Stromal cell of bone marrow (primary cell): ENCODE data around the gene GRM8.
A peak's percentile ranks its signal among the peaks of the same experiment; 100 is the strongest.

Experiments used
- DNase-seq: peaks from one replicate; pipeline ENCODE4 v3.0.0-alpha.2; 2012; ENCODE audit warnings: low read depth

Gene GRM8

DNA sequence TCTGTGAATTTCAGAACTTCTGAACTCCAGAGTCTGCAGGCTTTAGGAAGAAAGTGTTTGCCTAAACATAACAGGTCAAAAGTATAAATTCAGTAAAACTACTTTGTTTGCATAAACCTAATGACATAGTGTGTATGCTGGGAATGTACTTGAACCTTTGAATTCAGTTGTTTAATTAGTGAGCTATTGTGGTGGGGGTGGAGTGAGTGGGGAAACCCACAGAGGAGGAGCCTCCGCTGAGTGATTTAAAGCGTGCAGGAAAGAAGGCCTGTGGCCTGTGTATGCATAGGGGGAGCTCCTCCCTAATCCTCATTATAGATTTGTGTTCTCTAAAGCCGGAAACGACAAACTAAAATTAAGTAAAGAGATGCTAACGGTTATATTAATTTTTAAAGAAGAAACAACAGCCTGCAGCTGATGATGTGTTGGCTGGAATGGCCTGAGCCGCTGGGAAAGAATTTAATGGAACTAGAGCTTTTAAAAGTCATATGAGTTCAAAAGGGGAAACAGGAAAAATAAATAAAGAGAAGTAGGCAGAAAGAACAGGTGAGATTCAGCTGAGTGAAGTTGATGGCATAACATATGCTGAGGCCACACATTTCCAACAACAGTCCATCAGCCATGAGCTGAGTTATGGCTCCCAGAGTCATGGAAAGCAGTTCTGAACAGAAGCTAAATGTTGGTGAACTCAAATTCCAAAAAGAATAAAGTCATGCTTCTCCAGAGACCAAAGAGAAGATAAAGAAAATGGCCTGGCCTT is 595.0 kb downstream of the GRM8 start:
- DNase-seq, result no peak

DNA sequence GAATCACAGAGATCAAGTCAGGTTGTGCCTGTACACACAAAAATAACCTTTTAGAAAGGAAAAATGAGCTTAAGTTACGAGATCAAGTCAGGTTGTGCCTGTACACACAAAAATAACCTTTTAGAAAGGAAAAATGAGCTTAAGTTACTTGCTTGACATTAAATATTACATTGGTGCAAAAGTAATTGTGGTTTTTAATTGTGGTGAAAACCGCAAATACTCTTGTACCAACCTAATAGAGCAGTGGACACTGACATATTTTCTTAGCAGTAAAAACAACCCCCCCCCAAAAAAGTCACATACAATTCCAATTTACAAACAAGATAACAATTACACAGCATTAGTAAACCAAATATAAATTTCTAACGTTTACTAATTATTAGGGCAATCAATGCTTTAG is 595.6 kb downstream of the GRM8 start:
- DNase-seq, result no peak

DNA sequence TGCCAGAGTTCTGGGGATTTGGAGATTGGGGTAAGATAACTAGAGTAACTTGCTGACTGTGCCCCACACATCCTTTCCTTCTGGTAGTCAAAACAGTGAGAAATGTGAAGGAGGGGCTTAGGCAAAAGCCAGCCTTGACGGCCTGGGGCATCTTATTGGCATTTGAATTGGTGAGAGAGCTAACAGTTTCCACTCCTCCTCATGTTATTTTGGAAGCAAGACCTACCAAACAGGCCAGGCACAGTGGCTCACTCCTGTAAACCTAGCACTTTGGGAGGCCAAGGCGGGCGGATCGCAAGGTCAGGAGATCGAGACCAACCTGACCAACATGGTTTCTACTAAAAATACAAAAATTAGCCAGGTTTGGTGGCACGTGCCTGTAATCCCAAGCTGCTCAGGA is 596.6 kb downstream of the GRM8 start:
- no peak for DNase-seq

DNA sequence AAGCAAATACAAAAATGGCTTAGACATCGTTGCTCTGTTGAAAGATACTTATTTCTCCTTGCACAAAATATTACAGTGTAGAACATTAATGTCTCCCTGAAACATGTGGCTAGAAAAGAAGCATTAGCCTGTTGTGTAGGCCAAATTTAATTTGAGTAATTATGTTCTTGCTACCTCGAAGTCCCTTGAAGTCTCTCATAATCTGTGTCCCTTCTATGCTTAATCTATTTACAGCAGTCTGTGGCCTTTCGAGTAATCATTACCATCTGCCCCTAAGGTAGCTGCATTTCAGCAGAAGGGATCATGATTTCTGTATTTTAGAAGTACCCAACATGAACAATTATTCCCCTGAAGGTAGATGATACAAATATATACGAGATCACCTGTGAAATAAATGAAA is 615.2 kb downstream of the GRM8 start:
- DNase-seq, result no peak

DNA sequence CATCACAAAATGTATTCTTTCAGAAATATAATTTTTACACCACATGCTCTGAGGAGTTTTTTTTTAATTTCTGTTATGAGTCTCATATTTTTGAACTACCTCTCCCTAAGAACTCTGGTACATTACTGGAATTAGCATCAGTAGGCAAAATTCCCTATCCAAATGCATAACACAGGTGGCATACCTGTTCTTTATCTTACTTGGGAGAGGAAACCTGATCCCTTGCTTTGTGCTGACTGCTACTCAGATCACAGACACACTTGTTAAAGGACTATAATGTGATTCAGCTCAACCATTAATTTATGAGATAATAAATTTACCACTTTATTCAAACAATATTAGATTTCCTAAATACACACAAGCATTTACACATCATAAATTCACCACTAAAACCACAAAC is 617.2 kb downstream of the GRM8 start:
- DNase-seq, result no peak

DNA sequence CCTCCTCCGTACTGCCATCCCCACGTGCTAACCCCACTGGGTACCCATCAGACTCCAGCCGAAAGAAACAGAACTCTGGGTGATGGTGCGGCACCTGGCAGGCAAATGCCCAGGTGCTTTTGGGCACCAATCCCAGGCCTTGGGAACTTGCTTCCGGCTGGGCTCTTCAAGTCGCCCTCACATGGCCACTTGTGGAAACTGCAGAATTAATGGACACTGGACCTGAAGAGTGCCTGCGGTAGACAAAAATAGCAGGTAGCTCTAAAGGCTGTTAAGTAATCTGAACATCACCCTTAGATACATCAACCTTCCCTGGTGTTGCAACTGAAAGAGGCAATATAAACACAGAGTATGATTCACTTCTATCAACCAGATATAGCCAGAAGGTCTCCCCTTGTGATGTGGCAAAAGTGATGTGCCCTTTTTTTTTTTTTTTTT is 644.4 kb downstream of the GRM8 start:
- DNase-seq, result no peak

DNA sequence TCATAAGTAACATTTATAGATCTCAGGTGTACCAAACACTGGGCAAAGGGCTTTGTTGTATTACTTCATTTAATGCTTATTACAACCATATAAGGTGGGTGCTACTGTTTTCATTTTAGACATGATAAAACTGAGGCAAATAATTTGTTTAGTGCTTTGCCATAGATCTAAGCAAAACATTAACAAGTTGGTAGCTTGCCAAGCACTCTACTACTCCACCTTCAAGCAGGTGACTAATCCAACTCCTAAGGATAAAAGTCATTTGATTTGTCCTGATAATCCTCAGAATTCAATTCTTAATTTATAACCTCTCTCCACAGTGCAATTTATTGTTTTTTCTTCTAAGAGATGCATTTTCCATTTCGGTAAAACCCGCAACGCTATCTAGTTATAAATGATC is 646.4 kb downstream of the GRM8 start:
- no peak for DNase-seq

DNA sequence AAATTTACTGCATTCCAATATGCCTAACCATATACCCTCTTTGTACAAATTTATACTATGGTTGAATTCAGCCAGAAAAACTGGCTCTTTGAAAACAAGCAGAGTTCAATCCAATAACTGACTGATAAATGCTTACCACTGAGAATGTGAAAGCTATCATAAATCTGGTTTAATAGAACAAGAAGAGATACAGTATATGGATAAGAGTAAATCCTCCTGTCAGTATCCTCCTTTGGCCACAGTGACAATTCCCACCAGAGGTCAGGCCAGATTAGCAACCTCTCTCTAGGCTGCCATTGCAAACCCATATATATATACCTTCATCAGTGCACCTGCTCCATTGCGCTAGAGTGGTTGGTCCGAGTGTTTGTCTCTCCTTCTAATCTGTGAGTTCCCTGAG is 647.2 kb downstream of the GRM8 start:
- DNase-seq, result no peak

GRCh38 chr7:126605056-126605455 is 647.7 kb downstream of the GRM8 start:
- no peak for DNase-seq

DNA sequence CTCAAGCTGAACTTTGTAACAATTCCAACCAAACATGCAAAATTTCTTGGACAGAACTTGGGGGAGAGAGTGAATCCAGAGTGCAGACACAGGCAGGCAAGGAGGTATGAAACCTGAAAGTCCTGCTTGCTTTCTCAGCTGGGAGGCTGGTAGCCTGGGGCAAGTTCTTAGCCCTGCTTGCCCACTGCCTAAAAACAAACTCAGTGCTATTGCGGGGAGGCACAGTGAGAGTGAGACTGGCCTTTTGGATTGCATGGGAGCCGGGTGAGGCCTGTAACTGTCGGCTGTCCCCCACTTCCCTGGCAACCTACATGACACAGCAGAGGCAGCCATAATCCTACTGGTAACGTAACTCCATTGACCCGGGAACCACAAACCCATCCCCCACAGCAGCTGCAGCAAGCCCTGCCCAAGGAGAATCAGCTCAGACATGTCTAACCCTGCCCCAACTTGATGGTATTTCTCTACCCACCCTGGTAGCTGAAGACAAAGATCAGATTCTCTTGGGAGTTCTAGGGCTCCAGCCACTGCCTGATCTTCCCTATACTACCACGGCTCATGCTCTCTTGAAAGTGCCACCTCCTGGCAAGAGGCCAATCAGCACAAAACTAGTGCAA is 663.6 kb downstream of the GRM8 start:
- DNase-seq, result no peak

- no peak for DNase-seq
Observed at GRCh38 chr7:126578338-126578737, 674.4 kb downstream of the GRM8 start.

GRCh38 chr7:126574276-126575250 is 678.2 kb downstream of the GRM8 start:
- DNase-seq, result peak; percentile 57

DNA sequence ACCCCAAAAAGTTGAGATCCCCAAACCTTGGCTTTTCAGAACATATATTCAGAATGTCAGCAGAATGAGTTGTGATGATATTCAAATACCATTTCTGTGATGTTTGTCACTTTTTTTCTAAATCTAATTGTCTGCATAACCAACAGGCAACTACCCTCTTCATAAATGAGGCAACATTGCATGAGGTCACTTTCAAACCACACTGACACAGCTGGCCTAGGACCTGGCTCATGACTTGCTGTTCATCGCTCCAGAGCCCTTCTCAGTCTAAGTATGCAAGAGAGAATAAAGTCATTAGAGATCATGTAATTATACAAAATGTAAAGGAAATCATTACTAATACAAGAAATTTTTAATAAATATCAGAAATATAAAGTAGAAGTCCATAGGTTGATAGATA is 681.9 kb downstream of the GRM8 start:
- DNase-seq, result peak; percentile 2

GRCh38 chr7:126569402-126569801 is 683.3 kb downstream of the GRM8 start:
- no peak for DNase-seq

DNA sequence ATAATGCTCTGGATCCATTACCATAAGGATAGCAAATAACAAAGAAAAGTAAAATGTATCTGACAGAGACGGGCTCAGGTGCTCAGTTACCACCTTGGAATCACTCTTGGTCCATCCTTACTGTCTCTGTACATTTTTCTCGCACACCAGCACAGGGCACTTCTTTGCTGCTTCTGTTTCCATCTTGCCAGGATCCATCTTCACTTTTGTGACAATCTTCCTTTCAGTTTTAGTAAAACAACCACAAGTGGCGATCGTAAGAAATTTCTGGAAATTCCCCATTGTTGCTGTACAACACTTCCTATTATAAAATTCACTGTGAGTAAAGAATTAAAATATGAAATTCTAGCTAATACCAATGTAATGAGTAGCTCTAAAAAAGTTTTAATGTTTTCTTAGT is 695.5 kb downstream of the GRM8 start:
- DNase-seq, result no peak

GRCh38 chr7:126541406-126541805 is 711.3 kb downstream of the GRM8 start:
- no peak for DNase-seq

GRCh38 chr7:126535176-126535575 is 717.6 kb downstream of the GRM8 start:
- DNase-seq, result no peak

GRCh38 chr7:126533715-126534114 is 719.0 kb downstream of the GRM8 start:
- no peak for DNase-seq

DNA sequence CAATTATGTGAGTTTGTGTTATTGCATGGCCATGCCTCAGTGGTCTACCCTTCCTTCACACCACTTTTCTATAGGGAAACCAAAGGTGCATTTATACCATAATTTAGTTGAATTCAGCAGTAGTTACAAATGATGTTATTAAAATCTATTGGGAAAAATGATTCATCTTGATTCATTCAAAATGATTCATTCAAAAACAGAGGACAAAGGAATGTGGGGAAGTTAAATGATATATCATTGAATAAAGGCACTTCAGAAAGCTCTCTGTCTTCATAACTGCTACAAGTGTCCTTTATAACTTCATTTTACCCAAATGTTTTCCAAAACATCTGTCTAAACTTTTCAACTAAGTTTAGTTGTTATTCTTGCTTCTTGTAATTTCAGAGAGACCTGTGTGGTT is 722.9 kb downstream of the GRM8 start:
- DNase-seq, result peak; percentile 24

- no peak for DNase-seq
Observed at GRCh38 chr7:126529254-126529653, 723.5 kb downstream of the GRM8 start.

DNA sequence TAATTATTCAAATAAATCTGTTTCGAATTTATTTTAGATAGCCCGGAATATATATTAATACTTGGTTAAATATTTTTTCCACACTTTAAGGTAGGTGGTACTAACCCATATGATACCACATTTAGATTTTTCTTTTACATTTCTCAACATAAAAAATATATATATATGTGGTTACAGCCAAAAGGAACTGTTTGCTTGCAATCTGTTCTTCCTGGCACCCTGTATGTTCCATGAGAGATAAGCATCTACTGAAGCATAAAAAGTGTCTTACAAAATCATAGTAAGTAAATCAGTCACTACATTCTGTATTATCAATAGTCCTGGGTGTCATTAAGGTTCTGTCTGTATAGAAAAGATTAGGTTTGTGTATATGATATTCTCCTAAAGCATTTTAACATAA is 726.8 kb downstream of the GRM8 start:
- DNase-seq, result no peak

DNA sequence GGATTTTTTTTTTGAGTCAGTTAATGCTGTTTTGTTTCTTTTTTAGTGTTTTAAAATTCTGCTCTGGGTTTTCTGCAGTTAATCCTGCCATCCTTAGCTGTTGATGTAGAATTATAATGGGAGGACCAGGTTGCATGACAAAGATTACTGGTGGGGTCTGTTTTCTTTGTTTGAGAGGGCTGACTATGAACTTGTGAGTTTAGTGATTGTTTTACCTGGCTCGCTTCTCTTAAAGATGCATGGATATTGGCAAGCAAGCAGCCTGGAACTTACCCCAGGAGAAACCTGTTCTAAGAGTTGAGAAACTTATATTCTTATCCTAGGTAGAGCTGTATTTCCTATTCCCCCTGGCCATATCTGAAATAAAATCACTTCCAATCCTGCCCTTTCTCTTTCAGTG is 727.8 kb downstream of the GRM8 start:
- DNase-seq, result no peak

DNA sequence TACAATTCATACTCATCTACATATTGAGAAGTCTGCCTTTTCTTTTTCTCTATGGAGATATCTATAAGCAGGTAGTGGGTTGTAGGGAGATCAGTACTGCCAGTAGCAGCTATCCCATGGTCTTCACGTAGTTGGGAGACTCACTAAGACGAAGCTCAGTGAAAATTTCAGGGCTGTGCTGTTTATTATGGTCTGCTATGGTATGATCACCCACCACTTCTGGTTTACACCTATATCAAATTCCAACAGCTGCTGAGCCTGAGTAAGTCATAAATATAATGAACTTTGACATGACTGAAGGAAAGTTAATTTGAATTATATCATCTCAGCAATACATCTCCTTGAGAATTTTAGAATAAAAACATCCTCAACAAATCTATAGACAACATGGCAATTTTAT is 741.7 kb downstream of the GRM8 start:
- DNase-seq, result no peak
